ACHN (cell line): Measurements from ENCODE around the gene CRIP2.
A peak's percentile ranks its signal among the peaks of the same experiment; 100 is the strongest.

ENCODE experiments used
- DNase-seq: peaks from one replicate; pipeline ENCODE4 v3.0.0-alpha.2; 2015
- in situ Hi-C: cut with HindIII; loops from 2 replicates; pipeline ENCODE4 v1.10.0; 2017; ENCODE audit warnings: low sequenced_read_pairs, low pct_ligation_motif_present, low pct_unique_long_range_greater_than_20kb

The CRIP2 gene

GRCh38 chr14:105440992-105441391, 33.6 kb upstream of the CRIP2 start:
- in situ Hi-C loops = no loop called here
- DNase-seq = no peak

DNA sequence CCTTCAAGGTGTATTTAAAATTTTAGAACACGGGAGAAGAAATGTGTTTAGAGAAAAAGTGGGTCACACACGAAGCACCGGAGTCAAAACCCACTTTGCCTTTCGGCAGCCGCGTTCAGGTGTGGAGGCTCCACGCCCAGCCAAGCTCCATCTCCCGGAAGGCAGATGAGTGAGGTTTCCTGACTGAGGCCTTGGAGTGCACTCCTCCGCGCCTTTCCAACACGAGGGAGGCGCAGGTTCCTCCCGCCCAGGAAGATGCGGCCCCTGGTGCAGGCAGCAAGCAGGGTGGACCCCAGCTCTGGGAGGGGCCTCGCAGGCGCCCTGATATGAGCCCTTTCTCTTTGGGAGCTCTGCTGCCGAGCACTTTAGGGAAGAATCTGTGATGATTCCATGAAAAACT, 32.5 kb upstream of the CRIP2 start:
- in situ Hi-C loops = no loop called here
- DNase-seq = no peak

- DNase-seq = no peak
- in situ Hi-C loops = no loop called here
Observed at GRCh38 chr14:105442834-105443233, 31.8 kb upstream of the CRIP2 start.

- no peak for DNase-seq
- in situ Hi-C loops = no loop called here
Observed at GRCh38 chr14:105444859-105445258, 29.8 kb upstream of the CRIP2 start.

DNA sequence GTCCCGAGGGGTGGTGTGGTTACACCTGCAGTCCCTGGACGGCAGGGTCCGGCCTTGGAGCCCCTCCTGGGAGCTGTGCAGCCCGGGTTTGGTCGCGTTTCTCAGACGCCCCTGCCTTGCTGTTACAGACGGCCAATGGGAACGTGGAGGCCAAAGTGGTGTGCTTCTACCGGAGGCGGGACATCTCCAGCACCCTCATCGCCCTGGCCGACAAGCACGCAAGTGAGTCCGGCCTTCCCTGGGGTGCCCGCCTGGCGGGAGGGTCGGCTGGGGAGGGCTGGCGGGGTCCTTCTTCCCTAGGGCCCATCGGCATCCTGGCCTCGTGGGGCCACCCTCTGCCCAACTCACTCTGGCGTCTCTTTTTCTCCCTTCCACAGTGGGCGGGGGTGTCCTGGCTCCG, 29.3 kb upstream of the CRIP2 start:
- in situ Hi-C loops = no loop called here
- DNase-seq = no peak

- no peak for DNase-seq
- in situ Hi-C loops = no loop called here
Observed at GRCh38 chr14:105445901-105446845, 28.4 kb upstream of the CRIP2 start.

- no peak for DNase-seq
- in situ Hi-C loops = no loop called here
Observed at GRCh38 chr14:105446971-105447370, 27.6 kb upstream of the CRIP2 start.

GRCh38 chr14:105447651-105448640, 26.7 kb upstream of the CRIP2 start:
- in situ Hi-C loops = no loop called here
- DNase-seq = no peak

DNA sequence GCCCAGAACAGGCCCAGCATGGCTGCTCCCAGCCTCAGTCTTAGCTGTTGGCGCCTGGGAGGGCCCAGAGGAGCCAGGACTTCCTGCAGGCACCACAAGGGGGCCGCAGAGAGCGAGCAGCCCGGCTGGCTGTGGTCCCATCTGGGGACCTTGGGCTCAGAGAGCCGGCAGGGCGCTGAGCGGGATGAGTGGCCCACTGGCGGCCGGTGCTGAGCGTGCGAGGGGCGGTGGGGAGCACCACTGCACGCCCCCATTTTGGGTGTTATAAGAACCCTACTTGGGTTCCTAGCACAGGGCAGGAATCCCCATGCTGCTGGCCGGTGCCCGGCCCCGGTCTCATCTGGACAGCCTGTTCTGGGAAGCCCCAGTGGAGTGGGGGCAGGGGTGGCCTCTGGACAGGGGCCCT, 25.9 kb upstream of the CRIP2 start:
- peak; percentile 50 for DNase-seq
- in situ Hi-C loops = no loop called here

DNA sequence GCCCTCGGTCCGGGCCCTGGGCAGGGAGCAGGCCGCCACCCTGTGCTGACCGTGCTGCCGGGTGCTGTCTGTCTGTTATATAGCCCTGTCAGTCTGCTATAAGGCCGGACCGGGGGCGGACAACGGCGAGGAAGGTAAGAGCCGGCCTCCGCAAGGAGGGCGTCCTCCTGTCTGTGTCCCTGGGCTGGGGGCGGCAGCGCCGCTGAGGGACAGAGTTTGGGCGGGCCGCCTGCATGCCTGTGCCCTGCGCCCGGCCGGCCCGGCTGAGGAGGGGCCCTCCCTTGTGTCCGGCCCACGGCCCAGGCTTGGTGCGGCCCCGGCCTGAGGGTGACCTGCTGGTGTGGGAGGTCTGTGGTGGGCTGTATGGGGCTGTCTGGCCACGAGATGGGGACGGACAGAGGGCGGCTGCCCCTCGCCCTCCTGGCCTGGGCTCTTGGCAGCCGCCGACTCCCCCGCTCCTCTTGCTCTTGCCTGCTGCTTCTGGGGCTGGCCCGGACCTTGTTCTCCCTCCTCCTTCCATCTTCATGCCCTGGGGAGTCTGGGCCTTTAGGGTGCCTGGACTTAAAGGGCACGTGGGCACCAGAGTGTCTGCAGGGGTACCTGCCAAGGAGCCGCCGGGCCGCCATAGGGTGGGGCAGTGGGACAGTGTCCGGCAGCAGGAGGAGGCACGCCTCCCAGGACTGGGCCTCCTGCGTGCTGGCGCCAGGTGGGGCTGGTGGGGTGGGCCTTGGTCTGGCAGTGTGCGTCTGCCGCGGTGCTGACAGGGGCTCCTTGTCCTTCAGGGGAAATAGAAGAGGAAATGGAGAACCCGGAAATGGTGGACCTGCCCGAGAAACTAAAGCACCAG, 25.1 kb upstream of the CRIP2 start:
- in situ Hi-C loops = no loop called here
- DNase-seq = no peak

DNA sequence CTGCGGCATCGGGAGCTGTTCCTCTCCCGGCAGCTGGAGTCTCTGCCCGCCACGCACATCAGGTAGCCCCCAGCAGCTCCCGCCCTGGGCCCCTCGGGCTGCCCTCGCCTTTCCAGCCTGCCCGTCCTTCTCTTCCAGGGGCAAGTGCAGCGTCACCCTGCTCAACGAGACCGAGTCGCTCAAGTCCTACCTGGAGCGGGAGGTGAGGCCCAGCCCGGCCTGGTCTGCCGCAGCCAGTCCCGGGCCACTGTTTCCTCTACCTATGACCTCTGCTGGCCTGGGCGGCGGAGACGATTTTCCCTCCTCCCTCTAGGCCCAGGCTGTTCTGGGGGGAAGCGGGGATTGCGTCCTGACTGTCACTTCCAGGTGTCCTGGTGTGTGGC, 24.5 kb upstream of the CRIP2 start:
- in situ Hi-C loops = no loop called here
- no peak for DNase-seq

GRCh38 chr14:105450864-105451720, 23.5 kb upstream of the CRIP2 start:
- in situ Hi-C loops = no loop called here
- DNase-seq = no peak

GRCh38 chr14:105452963-105453362, 21.7 kb upstream of the CRIP2 start:
- DNase-seq = no peak
- in situ Hi-C loops = no loop called here

DNA sequence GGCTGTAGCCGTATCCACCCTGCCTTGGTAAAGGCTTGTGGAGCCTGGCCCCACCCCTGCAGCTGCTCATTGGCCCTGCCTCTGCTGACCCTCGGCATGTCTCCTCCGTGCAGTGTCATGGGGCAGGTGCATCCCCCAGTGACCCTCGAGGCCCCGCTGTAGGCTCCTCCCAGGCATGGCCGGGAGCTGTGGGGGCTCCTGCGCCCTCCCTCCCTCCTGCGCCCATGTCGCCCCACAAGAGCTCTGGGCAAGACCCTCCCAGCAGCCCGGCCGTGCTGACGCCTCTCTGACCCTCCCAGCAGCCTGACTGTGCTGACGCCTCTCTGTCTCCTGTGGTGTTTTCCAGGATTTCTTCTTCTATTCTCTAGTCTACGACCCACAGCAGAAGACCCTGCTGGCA, 20.8 kb upstream of the CRIP2 start:
- DNase-seq = no peak
- in situ Hi-C loops = no loop called here

DNA sequence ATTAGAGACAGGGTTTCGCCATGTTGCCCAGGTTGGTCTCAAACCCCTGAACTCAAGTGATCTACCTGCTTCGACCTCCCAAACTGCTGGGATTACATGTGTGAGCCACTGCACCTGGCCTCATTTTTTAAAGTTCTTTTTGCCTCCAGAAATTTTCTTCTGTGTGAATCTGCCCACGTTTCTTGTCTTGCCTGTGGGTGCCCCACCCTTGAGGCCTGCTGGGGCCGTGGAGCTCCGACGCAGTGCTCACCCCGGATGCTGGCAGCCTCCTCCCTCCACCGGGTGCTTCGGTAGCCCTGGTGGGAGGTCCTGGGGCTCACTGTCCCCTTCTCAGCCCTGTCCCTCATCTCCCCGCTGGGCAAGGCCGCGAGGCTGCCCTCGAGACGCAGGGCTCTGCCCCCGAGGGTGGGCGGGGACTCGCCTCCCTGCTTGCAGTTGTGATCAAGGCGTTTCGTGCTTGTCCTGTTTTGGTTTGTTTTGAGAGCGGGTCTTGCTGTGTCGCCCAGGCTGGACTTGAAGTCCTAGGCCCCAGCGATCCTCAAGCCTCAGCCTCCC, 19.5 kb upstream of the CRIP2 start:
- in situ Hi-C loops = no loop called here
- no peak for DNase-seq

DNA sequence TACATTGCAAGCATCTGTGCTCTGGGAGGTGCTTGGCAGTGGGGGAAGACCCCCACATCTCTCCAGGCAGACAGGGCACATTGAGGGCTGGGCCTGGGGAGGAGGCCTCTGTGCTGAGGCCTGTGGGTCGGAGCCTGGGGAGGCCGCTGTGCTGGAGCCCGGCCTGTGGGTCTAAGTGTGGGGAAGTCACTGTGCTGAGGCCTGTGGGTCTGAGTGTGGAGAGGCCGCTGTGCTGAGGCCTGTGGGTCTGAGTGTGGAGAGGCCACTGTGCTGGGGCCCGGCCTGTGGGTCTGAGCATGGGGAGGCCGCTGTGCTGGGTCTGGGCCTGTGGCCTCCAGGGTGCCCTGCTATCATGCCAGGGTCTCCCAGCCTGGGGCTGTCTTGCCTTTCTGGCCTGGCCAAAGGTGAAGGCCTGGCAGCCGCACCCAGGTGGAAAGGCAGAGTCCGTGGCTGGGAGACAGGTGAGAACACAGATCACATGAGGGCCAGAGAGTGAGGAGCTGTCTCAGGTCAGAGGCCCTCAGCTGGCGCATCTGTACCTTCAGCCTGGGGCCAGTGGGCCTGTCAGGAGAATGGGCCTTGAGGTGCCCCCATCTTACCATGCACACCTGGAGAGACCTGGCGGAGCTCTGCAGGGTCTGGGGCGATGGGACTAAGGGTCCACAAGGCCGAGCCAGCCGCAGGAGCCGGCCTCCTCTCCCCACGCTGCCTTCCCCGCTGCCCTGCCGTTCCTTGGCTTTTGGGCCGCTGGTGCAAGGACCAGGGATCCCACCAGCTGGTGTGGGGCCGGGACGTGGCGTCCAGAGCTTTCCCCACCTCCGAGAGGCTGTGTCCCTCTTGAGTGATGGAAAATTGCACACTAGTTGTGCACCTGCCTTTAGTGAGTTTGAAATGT, 18.6 kb upstream of the CRIP2 start:
- in situ Hi-C loops = no loop called here
- DNase-seq = no peak
